ENCODE results near the gene CAPZA3.
"Not testable (repeated sequence)": the region's sequence is repeated elsewhere in the genome, so short reads cannot be mapped to it uniquely, and the experiment has no call there.

The CAPZA3 gene

GRCh38 chr12:18737819-18738218 is at the start of gene CAPZA3, which contains the start of gene PLCZ1:
CAPZA3 (plus strand) TSS chr12:18738119; CDS start chr12:18738269, 150 bp downstream.
PLCZ1 (minus strand) TSS chr12:18738012; CDS start chr12:18737371, 641 bp downstream.
- in situ Hi-C loops (cut with MboI; ENCODE audit: low sequenced_read_pairs): no loop called here

- in situ Hi-C loops (cut with MboI; ENCODE audit: low sequenced_read_pairs): no loop called here
These were observed 48.1 kb upstream of the CAPZA3 start for GRCh38 chr12:18689771-18690170.

GRCh38 chr12:18690653-18691052 is 47.3 kb upstream of the CAPZA3 start:
- in situ Hi-C loops (cut with MboI; ENCODE audit: low sequenced_read_pairs): no loop called here

GRCh38 chr12:18693986-18694385 is 43.9 kb upstream of the CAPZA3 start:
- in situ Hi-C loops (cut with MboI; ENCODE audit: low sequenced_read_pairs): not testable (repeated sequence)

- in situ Hi-C loops (cut with MboI; ENCODE audit: low sequenced_read_pairs): no loop called here
These were observed 40.8 kb upstream of the CAPZA3 start for GRCh38 chr12:18696971-18697602.

- in situ Hi-C loops (cut with MboI; ENCODE audit: low sequenced_read_pairs): no loop called here
These were observed 37.6 kb upstream of the CAPZA3 start for GRCh38 chr12:18700271-18700670.

GRCh38 chr12:18703321-18703720 is 34.6 kb upstream of the CAPZA3 start:
- in situ Hi-C loops (cut with MboI; ENCODE audit: low sequenced_read_pairs): no loop called here

GRCh38 chr12:18703911-18704310 is 34.0 kb upstream of the CAPZA3 start:
- in situ Hi-C loops (cut with MboI; ENCODE audit: low sequenced_read_pairs): no loop called here

- in situ Hi-C loops (cut with MboI; ENCODE audit: low sequenced_read_pairs): no loop called here
These were observed 31.1 kb upstream of the CAPZA3 start for GRCh38 chr12:18706798-18707197.

- in situ Hi-C loops (cut with MboI; ENCODE audit: low sequenced_read_pairs): no loop called here
These were observed 21.7 kb upstream of the CAPZA3 start for GRCh38 chr12:18716236-18716635.

GRCh38 chr12:18718462-18718861 is 19.5 kb upstream of the CAPZA3 start:
- in situ Hi-C loops (cut with MboI; ENCODE audit: low sequenced_read_pairs): no loop called here

GRCh38 chr12:18719922-18720510 is 17.9 kb upstream of the CAPZA3 start:
- in situ Hi-C loops (cut with MboI; ENCODE audit: low sequenced_read_pairs): no loop called here

- in situ Hi-C loops (cut with MboI; ENCODE audit: low sequenced_read_pairs): no loop called here
These were observed 17.2 kb upstream of the CAPZA3 start for GRCh38 chr12:18720690-18721089.

GRCh38 chr12:18721452-18721851 is 16.5 kb upstream of the CAPZA3 start:
- in situ Hi-C loops (cut with MboI; ENCODE audit: low sequenced_read_pairs): no loop called here

GRCh38 chr12:18723752-18724151 is 14.2 kb upstream of the CAPZA3 start:
- in situ Hi-C loops (cut with MboI; ENCODE audit: low sequenced_read_pairs): no loop called here

- in situ Hi-C loops (cut with MboI; ENCODE audit: low sequenced_read_pairs): no loop called here
These were observed 6.8 kb upstream of the CAPZA3 start for GRCh38 chr12:18731156-18731555.

GRCh38 chr12:18747895-18748294 is 10.0 kb downstream of the CAPZA3 start:
- in situ Hi-C loops (cut with MboI; ENCODE audit: low sequenced_read_pairs): no loop called here

GRCh38 chr12:18749386-18749957 is 11.6 kb downstream of the CAPZA3 start:
- in situ Hi-C loops (cut with MboI; ENCODE audit: low sequenced_read_pairs): no loop called here

- in situ Hi-C loops (cut with MboI; ENCODE audit: low sequenced_read_pairs): no loop called here
These were observed 12.2 kb downstream of the CAPZA3 start for GRCh38 chr12:18750085-18750484.

- in situ Hi-C loops (cut with MboI; ENCODE audit: low sequenced_read_pairs): no loop called here
These were observed 13.9 kb downstream of the CAPZA3 start for GRCh38 chr12:18751866-18752265.

GRCh38 chr12:18752280-18752920 is 14.5 kb downstream of the CAPZA3 start:
- in situ Hi-C loops (cut with MboI; ENCODE audit: low sequenced_read_pairs): no loop called here

GRCh38 chr12:18752947-18753346 is 15.0 kb downstream of the CAPZA3 start:
- in situ Hi-C loops (cut with MboI; ENCODE audit: low sequenced_read_pairs): no loop called here

Data from HL-60/S4 treated with phorbol 12-myristate 13-acetate at 8.2 ng/mL for 4 days and 3 days (cell line).